HG03571 (cell line): ENCODE results near the gene SSH3.
A peak's percentile ranks its signal among the peaks of the same experiment; 100 is the strongest.
"Not testable (repeated sequence)": the region's sequence is repeated elsewhere in the genome, so short reads cannot be mapped to it uniquely, and the experiment has no call there.

Experiments used
- ATAC-seq: cut with Tn5 transposase; IDR thresholded peaks from one replicate; pipeline ENCODE4 v1.9.1; 2021; ENCODE audit not compliant: unreplicated experiment

Gene SSH3

GRCh38 chr11:67310246-67311050 is 7.1 kb downstream of the SSH3 start:
- ATAC-seq = no peak

GRCh38 chr11:67311051-67311555 is 7.8 kb downstream of the SSH3 start:
- ATAC-seq = no peak

GRCh38 chr11:67311556-67312082 is 8.3 kb downstream of the SSH3 start:
- ATAC-seq = no peak

GRCh38 chr11:67312187-67313021 is 9.1 kb downstream of the SSH3 start:
- no peak for ATAC-seq

- no peak for ATAC-seq
Measured at GRCh38 chr11:67313125-67313890, 10.0 kb downstream of the SSH3 start.

GRCh38 chr11:67314218-67314617 is 10.9 kb downstream of the SSH3 start:
- ATAC-seq = no peak

GRCh38 chr11:67315325-67315909 is 12.1 kb downstream of the SSH3 start:
- no peak for ATAC-seq

- ATAC-seq = no peak
Measured at GRCh38 chr11:67316882-67317204, 13.5 kb downstream of the SSH3 start.

GRCh38 chr11:67317205-67317887 is 14.0 kb downstream of the SSH3 start:
- peak; percentile 75 for ATAC-seq

GRCh38 chr11:67317888-67318555 is 14.7 kb downstream of the SSH3 start:
- ATAC-seq = peak; percentile 24

- ATAC-seq = not testable (repeated sequence)
Measured at GRCh38 chr11:67318876-67319275, 15.5 kb downstream of the SSH3 start.

GRCh38 chr11:67320011-67320410 is 16.7 kb downstream of the SSH3 start:
- ATAC-seq = no peak

- ATAC-seq = no peak
Measured at GRCh38 chr11:67320691-67321090, 17.4 kb downstream of the SSH3 start.

GRCh38 chr11:67321313-67321871 is 18.1 kb downstream of the SSH3 start:
- no peak for ATAC-seq

GRCh38 chr11:67322049-67322448 is 18.7 kb downstream of the SSH3 start:
- ATAC-seq = no peak

GRCh38 chr11:67323526-67323925 is 20.2 kb downstream of the SSH3 start:
- ATAC-seq = no peak

GRCh38 chr11:67332081-67332691 is 28.9 kb downstream of the SSH3 start:
- ATAC-seq = no peak

- ATAC-seq = no peak
Measured at GRCh38 chr11:67337257-67337656, 33.9 kb downstream of the SSH3 start.

GRCh38 chr11:67344264-67344663 is 40.9 kb downstream of the SSH3 start:
- no peak for ATAC-seq
